Lower leg skin (tissue), 4 donors: ENCODE measurements around the gene EIF3F. TPM values are rescaled to one million over a fixed set of nuclear protein-coding genes. Genes with fewer than 3 reads are reported as not detected.

Source experiments
- DNase-seq, 2 donors: peaks; one replicate each; pipeline ENCODE4 v3.0.0-alpha.2; 2019; ENCODE audit warnings: low spot score in 2 of 2
- H3K4me3 ChIP-seq: fragments of 200-600 bp; sonication (generic); 2 replicates; pipeline ENCODE4 v1.5.1; 2017; ENCODE audit warnings: mild to moderate bottlenecking, low read depth; ENCODE audit not compliant: poor library complexity, severe bottlenecking
- CTCF ChIP-seq, 3 donors: fragments of 450-650 bp; IDR thresholded peaks; one replicate each; pipeline ENCODE4 v1.5.1; 2016; ENCODE audit warnings: antibody characterized with exemption in 3 of 3, mild to moderate bottlenecking in 3 of 3, moderate library complexity in 2 of 3
- POLR2A ChIP-seq, 2 donors: fragments of 450-650 bp; IDR thresholded peaks; one replicate each; pipeline ENCODE4 v1.6.1; 2016 to 2017; ENCODE audit warnings: antibody characterized with exemption in 2 of 2, mild to moderate bottlenecking in 1 of 2, moderate library complexity in 1 of 2
- WGBS, 2 donors: methylation state at CpG; one replicate each; pipeline ENCODE4 v1.1.5; 2018; 5-methylcytosine and 5-hydroxymethylcytosine counted together
- intact Hi-C: fragments of 100-400 bp; cut with DNase I; formaldehyde crosslinking; loops from one replicate; pipeline ENCODE4 v1.15.0; 2023; ENCODE audit warnings: low total_unique reads
- total RNA-seq, 4 donors: library from RNA; depleted of rRNA; stranded (reverse); fragments of >200 nt; gene quantifications; one replicate each; pipeline ENCODE4 v1.1.0, GENCODE V29; 2016

The EIF3F gene
- total RNA-seq, 4 donors from 2014 or later = 316 to 432 (median 384) TPM

- TF ChIP-seq CTCF (IDR thresholded peaks at IDR 0.05) (no peak), POLR2A (IDR thresholded peaks at IDR 0.05) (no peak)
- DNase-seq = peak; percentile 48 to 95
- H3K4me3 ChIP-seq = peak overlapping the region; percentile 33
- intact Hi-C loops = no loop called here
- WGBS, 2 donors = 2 to 3% methylated on average over 34 to 51 of the region's 62 CpGs
Observed at GRCh38 chr11:8018484-8019313, 31.6 kb downstream of the EIF3F start.

- peak in 1 of 2 donors; percentile 83 for DNase-seq
- no peak for TF ChIP-seq POLR2A (IDR thresholded peaks at IDR 0.05)
- no peak for TF ChIP-seq CTCF (IDR thresholded peaks at IDR 0.05)
- WGBS, 2 donors = 0 to 1% methylated on average over 25 to 46 of the region's 84 CpGs
Observed at GRCh38 chr11:8019314-8020243, 32.4 kb downstream of the EIF3F start.

GRCh38 chr11:8020244-8020597 is 33.1 kb downstream of the EIF3F start:
- intact Hi-C loops = no loop called here
- WGBS, 2 donors = 62 to 66% methylated on average over 7 of the region's 7 CpGs
- peak in 1 of 2 donors; percentile 25 for DNase-seq
- no peak for TF ChIP-seq POLR2A (IDR thresholded peaks at IDR 0.05)
- no peak for TF ChIP-seq CTCF (IDR thresholded peaks at IDR 0.05)
- H3K4me3 ChIP-seq = no peak overlapping the region

More at GRCh38 chr11:8019314-8020243, 32.4 kb downstream of the EIF3F start:
- intact Hi-C loops = no loop called here
- peak overlapping the region; percentile 33 for H3K4me3 ChIP-seq

GRCh38 chr11:8021920-8022319 is 34.8 kb downstream of the EIF3F start:
- intact Hi-C loops = no loop called here
- TF ChIP-seq POLR2A (IDR thresholded peaks at IDR 0.05) (no peak), CTCF (IDR thresholded peaks at IDR 0.05) (no peak)
- 98 to 100% methylated on average over 1 of the region's 1 CpG for WGBS, 2 donors
- no peak for DNase-seq
- H3K4me3 ChIP-seq = no peak overlapping the region

DNA sequence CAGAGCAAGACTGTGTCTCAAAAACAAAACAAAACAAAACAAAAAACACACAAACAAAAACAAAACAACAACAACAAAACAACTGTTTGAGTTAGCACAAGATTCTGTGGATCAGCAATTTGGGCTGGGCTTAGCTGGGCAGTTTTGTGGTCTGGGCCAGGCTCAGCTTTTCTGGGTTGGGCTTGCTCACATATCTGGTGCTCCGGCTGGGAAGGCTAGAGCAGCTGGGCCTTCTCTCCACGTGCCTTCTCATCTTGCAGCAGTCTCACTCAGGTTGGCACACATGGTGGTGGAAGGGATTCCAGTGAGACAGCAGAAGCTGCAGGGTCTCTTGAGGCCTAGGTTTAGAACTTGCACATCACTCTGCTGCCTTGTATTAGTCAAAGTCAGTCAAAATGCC is 35.7 kb downstream of the EIF3F start:
- TF ChIP-seq CTCF (IDR thresholded peaks at IDR 0.05) = no peak
- no peak for TF ChIP-seq POLR2A (IDR thresholded peaks at IDR 0.05)
- no peak overlapping the region for H3K4me3 ChIP-seq
- intact Hi-C loops = no loop called here
- DNase-seq = peak in 1 of 2 donors; percentile 64
- 46 to 83% methylated on average over 2 of the region's 2 CpGs for WGBS, 2 donors
